Stimulated activated CD4-positive, alpha-beta T cell treated with anti-CD3 and anti-CD28 coated beads, Interleukin-1b, Interleukin-23, amount 100 ng/mL, for 48 hours (primary cell): ENCODE results near the gene MTCP1.
A peak's percentile ranks its signal among the peaks of the same experiment; 100 is the strongest.

ENCODE experiments used
- DNase-seq: peaks from one replicate; pipeline ENCODE4 v3.0.0-alpha.2; 2020

The MTCP1 gene, protein sequence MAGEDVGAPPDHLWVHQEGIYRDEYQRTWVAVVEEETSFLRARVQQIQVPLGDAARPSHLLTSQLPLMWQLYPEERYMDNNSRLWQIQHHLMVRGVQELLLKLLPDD

DNA sequence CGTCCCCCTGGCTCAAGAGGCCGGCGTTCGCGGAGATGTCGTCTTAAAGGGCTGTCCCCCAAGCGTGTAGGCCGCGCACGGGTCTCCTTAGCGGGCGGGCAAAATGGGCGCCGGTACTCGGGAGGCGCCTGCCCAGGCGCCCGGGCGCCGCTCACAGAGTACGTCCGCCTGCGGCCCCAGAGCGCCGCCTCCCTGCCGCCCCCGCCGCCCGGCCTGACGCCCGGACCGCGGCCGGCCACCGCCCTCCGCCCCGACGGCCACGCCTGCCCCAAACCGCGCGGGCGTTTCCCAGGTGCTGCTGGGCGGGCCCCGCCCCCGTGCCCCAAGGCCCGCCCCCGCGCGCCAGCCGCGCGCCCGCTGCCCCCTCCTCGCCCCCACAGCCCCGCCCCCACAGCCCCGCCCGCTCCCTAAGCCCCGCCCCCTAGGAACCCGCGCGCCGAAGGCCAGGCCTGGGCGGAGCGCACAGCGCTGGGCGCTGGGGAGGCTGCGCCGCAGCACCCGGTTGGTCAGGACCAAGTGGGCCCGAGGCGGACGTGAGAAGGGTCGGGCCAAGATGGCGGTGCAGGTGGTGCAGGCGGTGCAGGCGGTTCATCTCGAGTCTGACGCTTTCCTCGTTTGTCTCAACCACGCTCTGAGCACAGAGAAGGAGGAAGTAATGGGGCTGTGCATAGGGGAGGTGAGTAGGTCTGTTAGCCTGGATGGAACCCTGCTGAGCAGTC, at the start of gene MTCP1, which contains the start of the genes BRCC3 and CMC4:
MTCP1 (minus strand) TSS at position 162 of the 719 bp plus-strand sequence. CDS start 5,126 bp downstream, outside the sequence.
BRCC3 (plus strand) TSS at position 534 of the 719 bp plus-strand sequence; CDS start at position 554, 20 bp downstream.
CMC4 (minus strand) TSS at position 162 of the 719 bp plus-strand sequence. CDS start 7,113 bp downstream, outside the sequence.
- peak; percentile 81 for DNase-seq

DNA sequence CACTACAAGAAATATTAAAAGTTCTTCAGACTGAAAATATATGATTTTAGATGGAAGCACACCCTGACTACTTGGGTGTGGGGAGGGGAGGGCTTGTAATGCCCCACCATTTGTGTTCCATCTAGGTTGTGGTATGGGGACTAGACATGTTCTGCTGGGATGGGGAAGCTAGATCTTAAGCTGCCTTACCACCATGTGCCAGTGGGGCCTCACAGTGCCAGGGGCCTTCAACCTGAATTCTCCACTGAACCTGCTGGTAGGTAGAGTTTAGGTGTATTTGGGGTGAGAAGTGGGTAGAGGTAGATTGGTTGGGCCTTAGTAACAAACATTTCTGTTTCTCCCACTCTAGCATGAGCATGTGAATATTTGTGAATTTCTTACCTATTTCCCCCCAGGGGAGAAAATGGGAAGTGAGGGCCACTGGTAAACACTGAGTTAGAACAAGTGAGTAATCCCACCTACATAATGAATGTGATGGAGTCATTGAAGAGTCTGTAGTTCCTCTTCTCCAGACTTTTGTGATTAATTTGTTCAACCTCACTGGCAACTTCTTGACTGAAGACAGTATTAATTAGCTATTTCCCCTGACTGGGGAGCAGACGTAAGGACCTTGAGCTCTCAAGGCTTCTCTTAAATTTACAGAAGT, 44.4 kb upstream of the MTCP1 start:
- DNase-seq, result no peak

DNA sequence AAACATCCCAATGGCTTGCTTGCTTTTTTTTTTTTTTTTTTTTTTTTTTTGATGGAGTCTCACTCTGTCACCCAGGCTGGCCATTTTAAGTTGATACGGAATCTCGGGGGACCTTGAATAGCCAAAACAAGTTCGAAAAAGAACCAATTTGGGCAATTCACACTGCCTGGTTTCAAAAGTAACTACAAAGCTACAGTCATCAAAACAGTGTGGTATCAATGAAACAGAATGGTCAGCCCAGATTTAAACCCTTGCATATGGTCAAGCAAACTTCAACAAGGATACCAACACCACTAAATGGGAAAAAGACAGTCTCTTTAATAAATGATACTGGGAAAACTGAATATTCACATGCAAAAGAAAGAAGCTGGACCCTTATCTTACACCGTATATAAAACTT, 42.2 kb upstream of the MTCP1 start:
- DNase-seq, result no peak

DNA sequence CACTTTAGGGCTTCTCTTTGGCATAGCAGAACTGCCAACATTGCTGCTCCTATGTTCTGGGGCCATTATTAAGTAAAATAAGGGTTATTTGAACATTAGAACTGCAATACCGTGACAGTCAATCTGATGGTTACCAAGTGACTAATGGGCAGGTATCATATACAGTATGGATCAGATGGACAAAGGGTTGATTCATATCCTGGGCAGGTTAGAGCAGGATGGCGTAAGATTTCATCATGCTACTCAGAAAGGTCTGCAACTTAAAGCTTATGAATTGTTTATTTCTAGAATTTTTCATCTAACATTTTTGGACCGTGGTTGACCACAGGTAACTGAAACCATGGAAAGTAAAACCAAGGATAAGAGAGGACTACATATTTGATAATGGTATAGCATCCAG, 41.2 kb upstream of the MTCP1 start:
- no peak for DNase-seq

DNA sequence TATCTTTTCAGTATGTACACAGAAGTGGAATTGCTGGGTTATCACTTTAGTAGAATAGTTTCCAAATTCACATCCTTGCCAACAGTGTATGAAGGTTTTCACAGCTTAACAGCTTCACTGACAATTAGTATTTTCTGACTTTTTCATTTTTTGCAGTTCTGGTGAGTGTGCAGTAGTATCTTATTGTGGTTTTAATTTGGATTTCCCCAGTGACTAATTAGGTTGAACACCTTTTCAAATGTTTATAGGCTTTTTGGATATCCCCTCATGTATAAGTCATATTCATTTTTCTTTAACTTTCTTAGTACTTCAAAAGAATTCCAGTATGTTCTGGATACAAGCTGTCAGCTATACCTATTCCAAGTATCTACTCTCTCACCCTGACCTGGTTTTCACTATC, 37.5 kb upstream of the MTCP1 start:
- no peak for DNase-seq

DNA sequence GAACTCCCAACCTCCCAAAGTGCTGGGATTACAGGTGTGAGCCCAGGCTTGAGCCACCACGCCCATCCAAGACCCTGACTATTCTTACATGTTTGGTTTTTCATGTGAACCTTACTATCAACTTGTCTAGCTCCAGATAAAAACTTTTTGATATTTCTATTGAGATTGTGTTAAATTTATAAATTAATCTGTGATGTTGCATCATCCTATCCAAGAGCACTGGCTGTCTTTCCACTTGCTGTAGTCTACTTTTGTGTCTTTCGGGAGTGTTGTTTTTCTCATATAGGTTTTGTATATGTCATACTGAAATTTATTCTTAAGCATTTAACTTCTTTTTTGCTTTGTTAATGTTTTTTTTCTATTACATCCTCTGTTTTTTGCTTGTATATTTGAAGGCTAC, 35.0 kb upstream of the MTCP1 start:
- no peak for DNase-seq

DNA sequence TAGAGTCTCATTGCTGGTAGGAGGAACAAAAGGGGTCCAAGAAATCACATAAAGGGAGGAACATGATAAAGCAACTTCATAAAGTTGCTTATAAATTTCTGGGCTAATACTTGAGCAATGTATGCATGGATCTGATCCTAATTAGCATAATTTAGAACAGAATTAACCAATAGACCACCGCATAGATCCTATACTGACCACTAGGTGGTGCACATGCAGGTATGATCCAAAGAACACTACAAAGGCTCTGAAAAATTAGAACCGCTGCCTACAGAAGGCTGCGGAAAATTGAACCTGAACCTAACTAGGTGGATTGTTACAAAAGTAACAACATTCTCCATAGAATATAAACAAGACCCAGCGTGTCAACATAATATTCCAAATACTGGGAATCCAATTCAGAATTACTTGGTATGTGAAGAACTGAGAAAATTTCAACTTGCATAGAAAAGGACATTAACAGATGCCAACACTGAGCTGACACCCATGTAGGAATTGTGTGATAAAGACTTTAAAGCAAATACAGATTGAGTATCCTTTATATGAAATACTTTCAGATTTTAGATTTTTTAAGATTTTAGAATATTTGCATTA, 23.6 kb upstream of the MTCP1 start:
- no peak for DNase-seq

DNA sequence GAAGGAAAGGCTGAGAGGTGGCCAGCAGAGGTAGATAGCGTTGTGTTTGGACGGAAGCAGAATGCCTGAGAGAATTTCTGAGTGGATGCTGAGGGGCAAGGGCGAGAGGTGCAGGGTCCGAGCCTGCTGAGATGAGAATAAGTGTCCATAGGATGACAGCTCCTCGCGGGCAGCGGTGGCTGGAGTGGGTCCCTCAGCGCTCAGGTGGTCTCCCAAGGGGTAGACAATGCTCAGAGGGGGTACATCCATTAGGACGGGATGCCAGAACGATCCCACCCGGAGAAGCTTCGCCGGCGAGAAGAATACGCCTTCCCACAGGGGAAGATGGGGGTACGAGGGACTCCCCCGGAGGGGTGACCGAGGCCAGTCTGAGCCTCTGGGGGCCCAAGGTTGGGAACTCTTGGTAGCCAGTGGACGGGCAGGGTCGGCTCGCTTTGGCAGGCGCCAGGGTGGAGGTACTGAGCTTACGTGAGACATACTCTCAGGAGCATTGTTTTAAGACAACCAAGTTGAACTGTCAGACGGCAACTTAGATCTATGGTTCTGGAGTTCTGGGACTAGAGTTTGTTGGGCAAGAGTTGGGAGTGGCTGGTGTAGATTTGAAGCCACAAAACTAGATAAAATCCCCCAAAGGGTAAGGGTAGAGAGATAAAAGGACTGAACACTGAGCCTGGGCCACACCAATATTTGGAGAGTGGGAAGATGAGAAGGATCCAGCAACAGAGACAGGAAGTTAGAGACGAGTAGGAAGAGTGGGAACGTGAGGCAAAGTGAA, 16.2 kb upstream of the MTCP1 start:
- DNase-seq, result no peak

DNA sequence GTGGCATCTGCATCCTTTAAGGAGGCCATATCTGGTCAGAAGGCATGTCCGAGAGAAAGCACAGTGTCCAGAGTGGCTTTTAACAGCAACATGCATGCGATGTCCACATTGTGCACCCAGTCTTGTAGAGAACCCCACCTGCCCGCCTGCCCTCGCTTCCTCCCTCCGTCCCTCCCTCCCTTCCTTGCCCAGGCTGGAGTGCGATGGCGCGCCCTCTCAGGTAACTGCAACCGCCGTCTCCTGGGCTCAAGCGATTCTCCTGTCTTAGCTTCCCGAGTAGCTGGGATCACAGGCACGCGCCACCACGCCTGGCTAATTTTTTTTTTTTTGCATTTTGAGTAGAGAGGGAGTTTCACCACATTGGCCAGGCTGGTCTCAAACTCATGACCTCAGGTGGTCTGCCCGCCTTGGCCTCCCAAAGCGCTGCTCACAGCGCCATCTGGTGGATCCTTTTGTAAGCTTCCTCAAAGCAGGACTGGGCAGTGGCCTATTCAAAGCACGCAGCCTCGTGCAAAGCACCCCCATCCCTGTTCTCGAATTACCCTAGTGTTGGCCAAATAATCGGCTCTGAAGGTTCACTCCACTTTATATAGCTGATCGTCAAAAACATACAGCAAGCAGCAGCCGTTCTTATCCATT, 15.4 kb upstream of the MTCP1 start:
- DNase-seq, result peak; percentile 25

DNA sequence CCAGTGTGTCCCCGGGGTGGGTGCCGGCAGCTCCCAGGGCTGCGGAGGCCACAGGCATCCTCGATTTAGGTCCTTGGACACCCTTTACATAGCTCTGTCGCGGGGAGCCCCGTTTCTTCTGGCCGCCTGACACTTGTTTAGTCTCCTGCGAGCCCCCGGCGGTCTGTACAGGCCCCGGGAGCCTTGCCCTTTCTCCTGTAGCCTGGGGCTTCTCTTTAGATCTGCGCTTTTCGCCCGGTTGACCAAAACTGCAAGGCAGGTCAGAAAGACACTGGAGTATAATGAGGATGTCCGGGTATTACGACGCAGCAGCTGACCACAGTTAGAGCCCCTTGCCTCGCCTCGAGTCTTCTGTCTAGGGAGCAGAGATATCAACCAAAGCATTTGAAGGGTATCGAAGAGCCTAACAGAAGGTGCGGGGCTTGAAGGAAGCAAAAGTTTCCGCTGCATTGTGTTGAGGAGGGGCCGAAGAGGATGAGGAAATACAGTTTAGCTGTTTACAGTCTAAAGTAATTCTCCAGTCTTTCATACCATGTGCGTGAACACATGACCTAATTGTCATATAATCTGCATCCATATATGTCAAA, 851 bp upstream of the MTCP1 start:
- DNase-seq, result no peak

DNA sequence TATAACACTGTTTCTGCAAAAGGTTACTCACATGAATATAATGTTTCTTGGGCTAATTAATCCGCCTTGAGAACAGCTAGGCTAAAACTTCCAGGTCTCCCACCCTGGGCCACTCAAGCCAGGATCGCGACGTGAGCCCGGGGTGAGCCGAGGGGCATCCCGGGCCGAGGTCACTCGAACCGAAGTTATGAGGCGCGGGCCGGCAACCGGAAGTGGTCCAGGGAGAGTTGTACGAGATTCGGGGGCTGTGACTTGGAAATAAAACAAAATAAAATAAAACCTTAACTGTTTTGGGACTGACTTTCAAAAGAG, 317 bp downstream of the MTCP1 start:
- DNase-seq, result no peak

DNA sequence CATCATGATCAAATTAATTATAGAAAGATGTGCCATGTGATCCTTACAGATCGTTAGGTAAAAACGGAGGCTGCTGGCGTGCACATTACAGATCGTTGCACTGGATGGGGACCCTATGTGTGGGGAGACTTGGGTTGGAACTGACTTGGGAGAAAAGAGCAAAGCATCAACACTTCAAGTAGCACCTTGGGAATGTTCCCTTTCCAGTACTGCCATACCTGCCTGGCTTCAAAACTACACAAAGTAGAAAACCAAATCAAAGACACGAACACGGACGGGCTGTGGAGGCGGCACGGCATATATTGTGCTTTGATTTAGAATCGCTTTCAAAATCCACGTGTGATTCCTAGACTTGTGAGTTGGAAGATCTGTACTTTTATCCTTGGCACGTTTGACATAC, 898 bp downstream of the MTCP1 start:
- DNase-seq, result no peak

DNA sequence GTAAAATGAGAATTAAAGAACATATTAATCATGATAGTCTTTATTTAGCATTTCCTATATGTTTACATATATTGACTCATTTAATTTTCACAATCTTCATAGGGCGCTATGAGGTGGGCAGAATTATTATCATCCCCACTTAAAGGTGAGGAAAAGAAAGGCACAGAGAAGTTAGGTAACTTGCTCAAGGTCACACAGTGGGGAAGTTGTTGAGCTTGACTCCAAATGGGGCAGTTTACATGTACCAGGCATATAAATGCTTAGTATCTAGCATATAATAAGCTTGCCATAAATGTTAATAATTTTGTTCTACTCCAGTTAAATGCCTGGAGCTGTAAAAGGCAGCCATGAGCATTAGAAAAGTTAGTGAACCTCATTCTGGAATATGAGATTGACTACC, 1.5 kb downstream of the MTCP1 start:
- no peak for DNase-seq

DNA sequence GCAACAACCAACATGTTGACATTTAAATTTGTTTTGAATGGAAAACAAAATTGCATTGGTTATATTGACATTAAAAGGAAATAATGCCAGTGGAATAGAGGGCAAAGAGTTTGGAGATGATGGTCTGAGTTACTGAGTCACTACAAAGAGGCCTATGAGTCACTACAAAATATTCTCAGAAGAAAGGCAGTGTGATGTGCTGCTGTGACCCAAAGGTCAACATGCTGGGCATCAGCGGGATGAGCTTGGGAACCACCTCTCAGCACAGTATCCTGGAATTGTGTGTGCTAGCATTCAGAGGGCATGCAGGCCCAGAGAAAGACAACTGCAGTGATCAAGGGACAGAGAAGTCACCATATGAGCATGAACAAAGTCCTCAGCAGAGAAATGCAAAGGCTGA, 2.8 kb downstream of the MTCP1 start:
- DNase-seq, result no peak

DNA sequence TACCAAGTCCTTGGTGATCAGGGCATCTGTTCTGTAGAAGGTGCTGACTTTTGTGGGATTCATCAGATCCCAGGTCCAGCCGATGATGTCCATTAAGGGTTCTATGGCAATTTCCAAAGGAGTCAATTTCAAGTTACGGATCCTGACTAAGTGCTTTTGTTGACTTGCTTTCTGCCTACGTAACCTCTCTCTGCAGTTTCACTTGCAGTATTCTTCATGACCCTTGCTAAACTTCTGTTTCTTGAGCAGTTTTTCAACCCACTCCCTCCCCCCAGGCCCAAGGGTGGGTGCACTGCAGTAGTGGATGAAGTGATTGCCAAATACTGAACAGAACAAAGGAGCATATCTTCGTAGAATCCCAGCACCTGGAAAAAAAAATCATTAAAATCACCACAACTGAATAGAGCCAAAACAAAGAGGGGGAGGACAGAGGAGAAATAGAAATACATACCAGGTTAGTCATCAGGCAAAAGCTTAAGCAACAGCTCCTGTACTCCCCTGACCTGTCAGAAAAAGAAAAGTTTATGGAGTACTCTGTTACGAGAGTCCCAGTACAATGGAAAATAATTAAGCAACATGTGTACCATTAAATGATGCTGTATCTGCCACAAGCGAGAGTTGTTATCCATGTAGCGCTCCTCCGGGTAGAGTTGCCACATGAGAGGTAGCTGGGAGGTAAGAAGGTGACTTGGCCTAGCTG, 5.8 kb downstream of the MTCP1 start:
- no peak for DNase-seq

DNA sequence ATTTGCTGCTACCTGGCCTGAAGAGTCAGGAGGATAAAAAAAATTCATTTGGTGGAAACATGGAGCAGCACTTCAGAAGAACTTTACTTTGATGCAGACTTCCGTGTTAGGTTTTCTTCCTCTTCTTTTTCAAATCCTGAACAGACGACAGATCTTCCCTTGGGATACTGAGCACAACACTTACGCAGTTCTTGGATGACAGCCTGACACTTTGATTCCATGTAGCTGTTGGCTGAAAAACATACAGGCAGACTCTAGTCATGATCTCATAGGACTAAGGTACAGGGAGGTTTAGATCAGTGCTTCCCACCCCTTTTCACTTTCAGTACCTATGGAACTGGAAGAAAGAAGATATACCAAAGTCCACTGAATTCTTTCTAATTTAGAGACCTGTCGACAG, 9.2 kb downstream of the MTCP1 start:
- no peak for DNase-seq

DNA sequence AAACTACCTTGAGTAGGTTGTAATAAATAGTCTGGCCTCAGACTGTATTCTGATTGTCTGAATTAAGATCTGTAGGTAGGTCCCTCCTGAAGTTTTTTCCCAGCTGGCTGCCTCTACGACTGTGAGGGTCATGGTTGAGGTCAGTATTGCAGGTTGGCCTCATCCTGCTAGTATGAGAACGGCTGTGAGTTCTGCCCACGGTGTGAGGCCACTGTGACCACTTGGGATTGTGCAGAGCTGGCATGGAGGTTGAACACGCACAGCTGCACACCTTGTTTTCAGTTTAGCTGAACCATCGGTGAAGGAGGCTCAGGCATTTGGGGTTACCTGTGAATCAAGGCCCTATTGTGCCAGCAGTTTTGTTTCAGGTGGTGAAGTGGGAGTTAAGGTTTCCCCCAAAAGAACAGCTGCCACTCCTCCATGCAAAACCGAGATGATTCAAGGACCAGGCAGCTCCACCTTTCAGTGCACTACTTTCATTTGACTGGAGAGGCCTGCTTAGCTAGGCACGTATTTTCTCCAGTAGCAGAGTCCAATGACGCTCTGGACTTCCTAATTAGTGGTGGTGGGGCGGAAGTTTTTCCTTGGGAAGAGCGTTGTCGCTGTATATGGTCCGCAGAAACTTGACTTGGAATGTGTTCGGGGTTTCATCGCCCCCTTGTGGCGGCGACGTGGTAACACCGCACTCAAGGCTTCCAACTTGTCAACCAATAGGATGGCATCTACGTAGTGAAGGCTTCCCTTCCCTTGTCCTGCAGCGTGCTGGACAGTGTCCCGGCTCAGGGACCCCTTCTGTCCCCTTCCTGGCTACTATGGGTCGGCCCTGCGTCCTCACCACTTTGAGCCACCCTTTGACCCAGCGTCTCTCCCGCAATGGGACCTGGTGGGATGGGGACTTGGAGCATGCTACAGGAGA, 13.8 kb downstream of the MTCP1 start:
- peak; percentile 21 for DNase-seq

DNA sequence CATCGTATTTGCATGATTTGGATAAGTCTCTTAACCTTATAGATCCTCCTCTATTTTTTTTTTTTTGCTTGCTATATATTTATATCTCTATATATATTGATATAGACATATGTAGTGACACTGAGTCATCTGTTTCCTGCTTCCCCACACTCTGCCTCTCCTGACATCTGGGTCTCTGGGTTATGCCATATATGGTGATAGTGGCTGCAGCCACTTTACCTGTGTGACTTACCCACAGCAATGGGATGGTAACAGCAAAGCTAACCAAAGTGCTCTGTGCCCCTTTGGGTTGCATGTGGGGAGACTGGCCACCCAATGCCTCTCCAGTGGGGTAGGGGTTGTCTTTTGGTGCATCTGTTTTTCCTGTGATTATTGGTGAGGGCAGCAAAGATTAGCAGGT, 14.5 kb downstream of the MTCP1 start:
- DNase-seq, result no peak

DNA sequence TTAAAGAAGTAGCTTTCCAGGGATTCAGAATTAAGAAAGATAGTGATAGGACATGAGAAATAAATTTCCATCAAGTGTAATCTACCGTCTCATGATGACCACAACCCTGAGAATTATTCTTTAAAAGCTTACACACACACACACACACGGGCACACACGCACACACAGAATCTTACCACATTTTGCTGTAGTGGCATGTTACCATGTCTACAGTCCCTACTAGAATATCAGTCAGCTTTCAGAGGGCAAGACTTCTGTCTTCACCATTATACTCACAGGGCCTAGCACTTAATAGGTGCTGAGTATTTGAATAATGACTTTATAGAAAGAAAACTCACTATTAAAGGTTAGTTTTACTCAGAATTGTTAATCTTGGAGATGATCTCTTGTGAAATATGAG, 15.4 kb downstream of the MTCP1 start:
- DNase-seq, result no peak

DNA sequence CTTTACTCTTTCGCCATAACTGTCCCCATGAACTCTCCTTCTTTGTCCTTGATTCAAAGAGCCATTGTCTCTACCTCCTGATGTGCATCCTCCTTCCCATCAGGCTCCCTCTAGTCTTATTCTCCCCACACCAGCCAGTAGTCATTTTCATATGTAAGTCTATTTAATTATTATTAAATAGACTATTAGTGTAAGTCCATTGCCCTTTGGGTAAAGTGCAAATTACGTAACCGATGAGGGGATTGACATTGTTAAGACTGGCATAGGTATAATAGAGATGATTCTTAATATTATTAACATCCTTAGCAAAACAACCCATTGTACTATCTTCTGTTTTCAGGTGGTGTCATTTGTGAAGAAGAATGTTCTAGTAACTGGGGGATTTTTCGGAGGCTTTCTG, 16.7 kb downstream of the MTCP1 start:
- DNase-seq, result no peak

DNA sequence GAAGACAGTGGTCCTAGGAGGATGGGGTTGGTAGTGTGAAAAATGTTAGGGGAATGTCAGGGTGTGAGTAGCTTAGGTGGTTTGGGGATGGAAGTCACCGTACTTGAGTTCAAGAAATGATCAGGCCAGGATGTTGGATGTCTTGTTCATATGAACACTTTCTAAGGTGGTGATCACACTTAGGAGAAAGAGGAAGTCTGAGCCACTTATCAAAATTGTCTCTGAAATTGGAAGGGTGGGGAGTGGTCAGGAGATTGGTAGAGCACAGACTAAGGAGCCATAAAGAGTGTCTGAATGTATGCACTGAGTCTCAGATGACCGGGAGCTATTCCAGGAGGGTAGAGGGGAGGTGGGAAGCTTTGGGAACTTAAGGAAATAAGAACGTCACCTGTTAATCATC, 17.3 kb downstream of the MTCP1 start:
- DNase-seq, result no peak
